NCI-H526 treated with DMSO at 0.1 percent for 48 hours (cell line): Measurements from ENCODE around the gene FRG2B.
"Not testable (repeated sequence)": the region's sequence is repeated elsewhere in the genome, so short reads cannot be mapped to it uniquely, and the experiment has no call there.

Experiments used
- DNase-seq: peaks from one replicate; lab custom pipeline; 2025; lab: John Stamatoyannopoulos, UW

Gene FRG2B

GRCh38 chr10:133626695-133627094 is at the start of gene FRG2B:
FRG2B (minus strand) TSS chr10:133626795; CDS start chr10:133626742, 53 bp downstream.
- DNase-seq, result not testable (repeated sequence)

GRCh38 chr10:133667446-133667845 is 40.9 kb upstream of the FRG2B start:
- not testable (repeated sequence) for DNase-seq

- not testable (repeated sequence) for DNase-seq
Observed at GRCh38 chr10:133663544-133664160, 37.1 kb upstream of the FRG2B start.

- DNase-seq, result not testable (repeated sequence)
Observed at GRCh38 chr10:133661122-133661521, 34.5 kb upstream of the FRG2B start.

- not testable (repeated sequence) for DNase-seq
Observed at GRCh38 chr10:133660516-133660915, 33.9 kb upstream of the FRG2B start.

- not testable (repeated sequence) for DNase-seq
Observed at GRCh38 chr10:133657276-133657675, 30.7 kb upstream of the FRG2B start.

- not testable (repeated sequence) for DNase-seq
Observed at GRCh38 chr10:133648872-133649455, 22.4 kb upstream of the FRG2B start.

GRCh38 chr10:133647075-133647748 is 20.6 kb upstream of the FRG2B start:
- not testable (repeated sequence) for DNase-seq

- DNase-seq, result not testable (repeated sequence)
Observed at GRCh38 chr10:133637846-133638235, 11.2 kb upstream of the FRG2B start.

- not testable (repeated sequence) for DNase-seq
Observed at GRCh38 chr10:133637202-133637845, 10.7 kb upstream of the FRG2B start.

GRCh38 chr10:133630723-133631249 is 4.2 kb upstream of the FRG2B start:
- DNase-seq, result not testable (repeated sequence)

GRCh38 chr10:133622544-133622943 is 4.1 kb downstream of the FRG2B start:
- DNase-seq, result not testable (repeated sequence)

- no peak for DNase-seq
Observed at GRCh38 chr10:133618851-133619250, 7.7 kb downstream of the FRG2B start.

- no peak for DNase-seq
Observed at GRCh38 chr10:133617196-133617595, 9.4 kb downstream of the FRG2B start.

- no peak for DNase-seq
Observed at GRCh38 chr10:133616371-133617130, 10.0 kb downstream of the FRG2B start.

GRCh38 chr10:133614830-133615580 is 11.6 kb downstream of the FRG2B start:
- DNase-seq, result no peak

- DNase-seq, result no peak
Observed at GRCh38 chr10:133613699-133614098, 12.9 kb downstream of the FRG2B start.

GRCh38 chr10:133611079-133611478 is 15.5 kb downstream of the FRG2B start:
- DNase-seq, result no peak

- peak; percentile 31 for DNase-seq
Observed at GRCh38 chr10:133608855-133609254, 17.7 kb downstream of the FRG2B start.

- not testable (repeated sequence) for DNase-seq
Observed at GRCh38 chr10:133603434-133603833, 23.2 kb downstream of the FRG2B start.

GRCh38 chr10:133600657-133601056 is 25.9 kb downstream of the FRG2B start:
- no peak for DNase-seq
